Measurements from ENCODE around the gene PXDN. TPM values are rescaled to one million over a fixed set of nuclear protein-coding genes. Genes with fewer than 3 reads are reported as not detected.
A peak's percentile ranks its signal among the peaks of the same experiment; 100 is the strongest.

The PXDN gene
- total and polyA plus RNA-seq, 2 of the 4 experiments (the other 2 are of a cell fraction): 153 to 332 TPM

DNA sequence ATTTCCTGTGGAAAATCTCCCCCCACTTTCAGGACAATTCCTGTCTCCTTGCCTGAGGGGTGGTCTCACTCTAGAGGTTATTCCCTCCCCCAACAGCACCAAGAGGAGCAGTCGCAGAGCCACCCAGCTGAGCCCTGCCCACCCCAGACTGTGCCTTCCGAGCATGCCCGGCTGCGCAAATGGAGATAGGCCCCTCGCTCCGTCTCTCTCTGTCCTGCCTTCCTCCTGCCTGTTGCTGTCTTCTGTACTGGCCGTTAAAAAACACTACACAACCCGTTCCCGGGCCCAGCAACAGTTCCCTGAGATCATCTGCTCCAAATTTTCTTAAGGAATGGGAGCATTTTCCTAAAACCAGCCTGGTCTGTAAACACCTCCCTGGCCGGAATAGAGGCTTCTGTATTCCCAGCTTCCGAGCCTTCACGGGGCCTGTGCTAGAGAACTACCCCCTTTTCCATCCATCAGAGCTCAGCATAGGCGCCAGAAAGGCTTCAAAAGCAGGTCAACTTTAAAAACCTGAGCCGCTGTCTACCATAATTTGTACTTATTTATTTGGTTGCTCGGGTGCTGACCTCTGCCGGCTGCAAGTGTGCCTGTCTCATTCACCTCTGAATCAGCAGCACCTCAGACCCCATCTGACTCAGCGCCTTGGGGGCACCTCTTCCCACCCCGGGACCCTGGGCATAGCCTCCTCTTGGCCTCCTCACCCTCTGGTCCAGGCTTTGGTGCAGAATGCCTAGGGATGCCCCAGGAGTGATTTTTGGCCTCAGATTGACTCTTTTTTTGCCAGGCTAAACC lies 159.4 kb downstream of the PXDN start:
- ATAC-seq (ENCODE audit: low read depth): 0 out of 2 replicates have a peak, but pooled peaks have one; percentile 30
- H4K91ac ChIP-seq (ENCODE audit: insufficient read depth, low read depth, low read length): no peak overlapping the region
- H3K36me3 ChIP-seq (ENCODE audit: control insufficient read depth, insufficient read depth, low read length): no peaks in the 10 kb centered on the region
- BruUV-seq (replicated peaks): no TSS peak
- H4K5ac ChIP-seq (ENCODE audit: low read depth, low read length): no peak overlapping the region
- no peak overlapping the region for H3K14ac ChIP-seq (replicated peaks; ENCODE audit: low read depth, low read length)
- POLR2A ChIA-PET (ENCODE audit: unreplicated experiment): no interaction called here
- H3K27me3 ChIP-seq (ENCODE audit: control insufficient read depth, insufficient read depth, low read length): peaks cover 20% of the 10 kb centered on the region; the same call in 1 of the 2 replicates
- peaks cover 6% of the 10 kb centered on the region for H3K4me1 ChIP-seq (ENCODE audit: control insufficient read depth, insufficient read depth, low read length)
- no peak overlapping the region for H2AFZ ChIP-seq (replicated peaks; ENCODE audit: low read length, poor library complexity)
- CTCF ChIA-PET: no interaction called here
- no peak overlapping the region for H4K8ac ChIP-seq (ENCODE audit: low read depth in 2 of 2, low read length in 2 of 2)
- intact Hi-C loops (cut with micrococcal nuclease): no loop called here
- DNase-seq: no peak
- H3K4ac ChIP-seq (ENCODE audit: low read depth, low read length): no peak overlapping the region
- H3K27ac ChIP-seq (ENCODE audit: insufficient read depth, low read length): no peak overlapping the region
- in situ Hi-C loops (cut with MboI; ENCODE audit: low sequenced_read_pairs): loop anchor here (25.0 kb wide), 1 partner anchor 177 kb away; no protein-coding TSS in a partner anchor
- no peak overlapping the region for H3K18ac ChIP-seq (ENCODE audit: low read depth, low read length)
- TF ChIP-seq, protein P1, sequence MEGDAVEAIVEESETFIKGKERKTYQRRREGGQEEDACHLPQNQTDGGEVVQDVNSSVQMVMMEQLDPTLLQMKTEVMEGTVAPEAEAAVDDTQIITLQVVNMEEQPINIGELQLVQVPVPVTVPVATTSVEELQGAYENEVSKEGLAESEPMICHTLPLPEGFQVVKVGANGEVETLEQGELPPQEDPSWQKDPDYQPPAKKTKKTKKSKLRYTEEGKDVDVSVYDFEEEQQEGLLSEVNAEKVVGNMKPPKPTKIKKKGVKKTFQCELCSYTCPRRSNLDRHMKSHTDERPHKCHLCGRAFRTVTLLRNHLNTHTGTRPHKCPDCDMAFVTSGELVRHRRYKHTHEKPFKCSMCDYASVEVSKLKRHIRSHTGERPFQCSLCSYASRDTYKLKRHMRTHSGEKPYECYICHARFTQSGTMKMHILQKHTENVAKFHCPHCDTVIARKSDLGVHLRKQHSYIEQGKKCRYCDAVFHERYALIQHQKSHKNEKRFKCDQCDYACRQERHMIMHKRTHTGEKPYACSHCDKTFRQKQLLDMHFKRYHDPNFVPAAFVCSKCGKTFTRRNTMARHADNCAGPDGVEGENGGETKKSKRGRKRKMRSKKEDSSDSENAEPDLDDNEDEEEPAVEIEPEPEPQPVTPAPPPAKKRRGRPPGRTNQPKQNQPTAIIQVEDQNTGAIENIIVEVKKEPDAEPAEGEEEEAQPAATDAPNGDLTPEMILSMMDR (conservative IDR thresholded peaks at IDR 0.05; ENCODE audit: low read depth, low read length): no peak
- peak; percentile 6; the same call in 1 of the 2 replicates for TF ChIP-seq BHLHE40 (IDR thresholded peaks at IDR 0.05; ENCODE audit: low read depth, low read length)
- H3K9me1 ChIP-seq (ENCODE audit: insufficient read depth, low read length): peaks cover 8% of the 10 kb centered on the region; the same call in 1 of the 2 replicates
- H4K20me1 ChIP-seq (ENCODE audit: insufficient read depth, low read length): no peaks in the 10 kb centered on the region
- H2AK5ac ChIP-seq (ENCODE audit: low read depth, low read length): peak overlapping the region; percentile 13; the same call in 1 of the 2 replicates
- H3K79me1 ChIP-seq (ENCODE audit: low read depth in 1 of 2, low read length in 2 of 2): no peaks in the 10 kb centered on the region
- H2BK5ac ChIP-seq (ENCODE audit: low read depth, low read length, poor library complexity, severe bottlenecking): no peak overlapping the region
- H2AK9ac ChIP-seq (replicated peaks; ENCODE audit: low read depth, low read length, poor library complexity): no peak overlapping the region
- H2BK120ac ChIP-seq (ENCODE audit: low read depth, low read length): no peak overlapping the region
- no peak overlapping the region for H3K4me3 ChIP-seq (ENCODE audit: insufficient read depth, low read depth, low read length)
- WGBS, 2 experiments (ENCODE audit: extremely low coverage in 2 of 2, insufficient read length in 1 of 2): 91% methylated on average over 6 of the region's 18 CpGs; no CpG with 5 or more reads in 1 of the 2 experiments
- H3K9ac ChIP-seq (ENCODE audit: low read depth, low read length): no peak overlapping the region
- dilution Hi-C loops (cut with HindIII; ENCODE audit: low sequenced_read_pairs, unreplicated experiment): no loop called here
- H3K9me3 ChIP-seq (ENCODE audit: control insufficient read depth, insufficient read depth, low read length): no peaks in the 10 kb centered on the region
- H2BK15ac ChIP-seq (ENCODE audit: low read depth, low read length): no peak overlapping the region
- no peak overlapping the region for H3K56ac ChIP-seq (ENCODE audit: extremely low read depth, insufficient read depth, low read length)
- no peak overlapping the region for H3K23ac ChIP-seq (ENCODE audit: low read depth, low read length)
- H3K4me2 ChIP-seq (ENCODE audit: low read depth, low read length): no peak overlapping the region
- H2BK20ac ChIP-seq (ENCODE audit: low read depth, low read length): no peak overlapping the region
